HCT116 (cell line): Measurements from ENCODE around the gene HHLA2. TPM values are rescaled to one million over a fixed set of nuclear protein-coding genes. Genes with fewer than 3 reads are reported as not detected.

Source experiments
- ATAC-seq: fragments of 200-7000 bp; cut with Tn5 transposase; 2 replicates; pipeline ENCODE4 v1.9.1; 2020; ENCODE audit warnings: mild to moderate bottlenecking, moderate library complexity
- BruUV-seq: library from RNA; stranded (reverse); fragments of 400-500 nt; replicated peaks from 2 replicates; lab custom pipeline; 2021; lab: Mats Ljungman, UMichigan
- CTCF ChIA-PET: fragments of 300-600 bp; sonication (Branson Sonifier 250); formaldehyde crosslinking; loops from one replicate; lab custom pipeline; 2021; ENCODE audit warnings: antibody characterized with exemption; lab: Charles Lee
- POLR2A ChIA-PET: fragments of 300-600, 350-600 bp; sonication (Branson Sonifier 250); formaldehyde crosslinking; loops from one replicate; lab custom pipeline; 2021; ENCODE audit warnings: antibody characterized with exemption; lab: Charles Lee
- RAD21 ChIA-PET, 2 experiments: fragments of 300-600 bp; sonication (Branson Sonifier 250); formaldehyde crosslinking; loops; one replicate each; lab custom pipeline; 2023; ENCODE audit warnings: low total read pairs in 2 of 2; ENCODE audit not compliant: uncharacterized antibody in 2 of 2, unreplicated experiment in 2 of 2, low non-redundant PET in 1 of 2; lab: Charles Lee
- DNase-seq: peaks from one replicate; pipeline ENCODE4 v3.0.0-alpha.2; 2010; ENCODE audit warnings: low read depth, low spot score
- H2AFZ ChIP-seq: fragments of 200-600 bp; shearing (Covaris generic), sonication (generic); 2 replicates; pipeline ENCODE4 v1.6.1; 2017; ENCODE audit warnings: low read depth, mixed run types, mixed read lengths, antibody characterized with exemption, low read length; ENCODE audit not compliant: poor library complexity, severe bottlenecking
- H3K27ac ChIP-seq: 2 replicates; pipeline ENCODE4 v1.5.1; 2012; ENCODE audit warnings: low read depth, low read length
- H3K27me3 ChIP-seq: fragments of 200-600 bp; sonication (generic); 2 replicates; pipeline ENCODE4 v1.6.1; 2016; ENCODE audit warnings: mixed run types, low read length, mixed read lengths; ENCODE audit not compliant: insufficient read depth
- H3K36me3 ChIP-seq, 2 experiments: fragments of 200-500 bp in 1 of 2; fragments of 200-600 bp in 1 of 2; sonication (Bioruptor generic) in 1 of 2; sonication (generic) in 1 of 2; 2 replicates each; pipeline versions ENCODE4 v1.5.1 to v1.6.1; 2014 to 2016; ENCODE audit warnings: low read length in 2 of 2, inconsistent platforms in 1 of 2, mixed read lengths in 1 of 2, mixed run types in 1 of 2; ENCODE audit not compliant: insufficient read depth in 2 of 2, control insufficient read depth in 1 of 2
- H3K4me1 ChIP-seq, 2 experiments: fragments of 200-600 bp in 1 of 2; sonication (generic) in 1 of 2; 2 replicates each; pipeline versions ENCODE4 v1.5.1 to v1.6.1; 2012 to 2017; ENCODE audit warnings: low read length in 2 of 2, inconsistent platforms in 1 of 2, mild to moderate bottlenecking in 1 of 2, mixed read lengths in 1 of 2, mixed run types in 1 of 2, moderate library complexity in 1 of 2; ENCODE audit not compliant: insufficient read depth in 2 of 2, control insufficient read depth in 1 of 2
- H3K4me2 ChIP-seq: fragments of 200-600 bp; sonication (generic); 2 replicates; pipeline ENCODE4 v1.6.1; 2017; ENCODE audit warnings: mixed run types, low read length, mixed read lengths
- H3K4me3 ChIP-seq, 2 experiments: fragments of 200-600 bp in 1 of 2; sonication (generic) in 1 of 2; replicated peaks in 1 of 2; 2 replicates each; pipeline ENCODE4 v1.5.1; 2011 to 2016; ENCODE audit warnings: low read length in 2 of 2, control low read depth in 1 of 2, low read depth in 1 of 2, mild to moderate bottlenecking in 1 of 2, mixed read lengths in 1 of 2, mixed run types in 1 of 2
- H3K79me2 ChIP-seq: fragments of 200-600 bp; sonication (generic); 2 replicates; pipeline ENCODE4 v1.6.1; 2017; ENCODE audit warnings: mild to moderate bottlenecking, mixed run types, low read length, moderate library complexity, mixed read lengths; ENCODE audit not compliant: insufficient read depth
- H3K9ac ChIP-seq: fragments of 200-600 bp; sonication (generic); 2 replicates; pipeline ENCODE4 v1.6.1; 2016; ENCODE audit warnings: low read length, mixed read lengths
- H3K9me2 ChIP-seq: fragments of 200-600 bp; sonication (generic), shearing (Covaris generic); 2 replicates; pipeline ENCODE4 v1.6.1; 2017; ENCODE audit warnings: mixed run types, mild to moderate bottlenecking, moderate library complexity; ENCODE audit not compliant: insufficient read depth
- H3K9me3 ChIP-seq, 2 experiments: fragments of 200-500 bp in 1 of 2; fragments of 200-600 bp in 1 of 2; sonication (Bioruptor generic) in 1 of 2; sonication (generic) in 1 of 2; 2 replicates each; pipeline ENCODE4 v1.6.1; 2014 to 2017; ENCODE audit warnings: low read length in 2 of 2, mixed read lengths in 2 of 2, inconsistent platforms in 1 of 2, low read depth in 1 of 2, mild to moderate bottlenecking in 1 of 2, mixed run types in 1 of 2, moderate library complexity in 1 of 2; ENCODE audit not compliant: control insufficient read depth in 1 of 2, insufficient read depth in 1 of 2
- H4K20me1 ChIP-seq: fragments of 200-600 bp; sonication (generic), shearing (Covaris generic); 2 replicates; pipeline ENCODE4 v1.6.1; 2017; ENCODE audit warnings: mixed run types, mild to moderate bottlenecking, moderate library complexity; ENCODE audit not compliant: insufficient read depth
- ATF3 ChIP-seq: IDR thresholded peaks from 2 replicates; pipeline ENCODE4 v1.6.1; 2012
- CBX3 ChIP-seq: IDR thresholded peaks from 2 replicates; pipeline ENCODE4 v1.6.1; 2012; ENCODE audit warnings: low read depth
- CEBPB ChIP-seq: IDR thresholded peaks from 2 replicates; pipeline ENCODE4 v1.6.1; 2012; ENCODE audit warnings: low read depth
- ELF1 ChIP-seq: IDR thresholded peaks from 2 replicates; pipeline ENCODE4 v1.6.1; 2012; ENCODE audit warnings: low read depth, borderline replicate concordance
- EZH2 ChIP-seq: fragments of 200-600 bp; sonication (generic); IDR thresholded peaks from 2 replicates; pipeline ENCODE4 v1.6.1; 2017; ENCODE audit warnings: antibody characterized with exemption, mixed run types
- EZH2phosphoT487 ChIP-seq: fragments of 200-600 bp; IDR thresholded peaks from 2 replicates; pipeline ENCODE4 v1.6.1; 2018; ENCODE audit warnings: antibody characterized with exemption, borderline replicate concordance
- JUND ChIP-seq: IDR thresholded peaks from 2 replicates; pipeline ENCODE4 v1.6.1; 2012
- POLR2A ChIP-seq: IDR thresholded peaks from 2 replicates; pipeline ENCODE4 v1.7.0; 2011; ENCODE audit warnings: borderline replicate concordance; ENCODE audit not compliant: insufficient read depth, insufficient read length; ENCODE audit errors: extremely low read depth
- RAD21 ChIP-seq: IDR thresholded peaks from 2 replicates; pipeline ENCODE4 v1.6.1; 2012; ENCODE audit warnings: low read depth, mild to moderate bottlenecking
- SIN3A ChIP-seq: IDR thresholded peaks from 2 replicates; pipeline ENCODE4 v1.6.1; 2012; ENCODE audit warnings: low read depth
- SP1 ChIP-seq: IDR thresholded peaks from 2 replicates; pipeline ENCODE4 v1.6.1; 2012; ENCODE audit warnings: low read depth
- SRF ChIP-seq: IDR thresholded peaks from 2 replicates; pipeline ENCODE4 v1.6.1; 2012; ENCODE audit warnings: low read depth
- ZFX ChIP-seq: fragments of 450-650 bp; IDR thresholded peaks from 2 replicates; pipeline ENCODE4 v1.6.1; 2017
- intact Hi-C: fragments of 100-400 bp; cut with micrococcal nuclease; formaldehyde crosslinking; loops from 2 replicates; pipeline ENCODE4 v1.10.0; 2022
- total RNA-seq: library from RNA; stranded (reverse); gene quantifications from one replicate; pipeline ENCODE4 v1.2.1, GENCODE V29; 2021; ENCODE audit not compliant: unreplicated experiment
- TF ChIP-seq, protein P1 (sequence below), 3 experiments: fragments of 200-600 bp in 1 of 3; sonication (generic) in 1 of 3; IDR thresholded peaks in 2 of 3; conservative IDR thresholded peaks in 1 of 3; 2 replicates each; pipeline ENCODE4 v1.5.1; 2012 to 2017; ENCODE audit warnings: low read depth in 2 of 3, low read length in 2 of 3, antibody characterized with exemption in 1 of 3, borderline replicate concordance in 1 of 3, control low read depth in 1 of 3, mild to moderate bottlenecking in 1 of 3, mixed read lengths in 1 of 3, mixed run types in 1 of 3, moderate library complexity in 1 of 3; ENCODE audit not compliant: insufficient read depth in 1 of 3
- TF ChIP-seq, protein P2 (sequence below): IDR thresholded peaks from 2 replicates; pipeline ENCODE4 v1.6.1; 2012; ENCODE audit warnings: low read depth

HHLA2 gene
- total RNA-seq, 1 experiment from 2014 or later = not detected

DNA sequence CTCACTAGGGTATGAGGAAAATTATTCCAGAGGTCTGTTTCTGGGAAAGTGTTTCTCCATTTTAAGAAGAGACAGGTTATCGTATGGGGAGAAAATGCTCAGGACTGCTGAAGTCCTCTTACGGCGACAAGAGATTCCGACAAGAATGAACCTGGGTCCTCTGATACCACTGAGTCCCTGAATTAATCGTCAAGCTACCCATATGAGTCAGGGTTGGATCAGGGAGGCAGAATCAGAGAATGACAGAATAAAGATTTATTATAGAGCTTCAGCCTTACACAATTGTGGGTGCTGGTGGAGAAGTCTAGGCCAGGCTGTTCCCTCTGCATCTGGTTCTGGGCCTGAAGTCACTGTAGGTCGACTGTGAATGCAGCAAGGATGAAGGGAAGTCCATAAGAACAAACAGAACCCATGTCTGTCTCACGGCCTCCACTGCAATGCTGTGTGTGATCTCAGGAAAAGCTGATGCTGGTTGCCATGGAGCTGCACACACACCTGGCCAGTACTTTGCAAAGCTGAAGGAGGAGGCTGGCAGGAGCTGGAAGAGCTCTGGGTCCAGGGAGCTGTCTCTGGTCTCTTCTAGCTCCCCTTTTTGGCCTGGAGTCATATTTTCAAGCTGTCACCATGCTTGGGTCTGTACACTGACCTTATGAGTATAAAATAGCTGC is 83.9 kb downstream of the HHLA2 start:
- ChIA-PET RAD21 (no interaction called here), CTCF (no interaction called here), POLR2A (no interaction called here)
- DNase-seq = no peak
- no TSS peak for BruUV-seq
- Histone ChIP-seq H3K4me3 (no peak overlapping the region), H3K27ac (no peak overlapping the region), H2AFZ (no peak overlapping the region), H3K27me3 (no peaks in the 10 kb centered on the region), H3K4me1 (no peaks in the 10 kb centered on the region), H3K4me2 (no peak overlapping the region), H3K9me3 (no peaks in the 10 kb centered on the region), H3K9me2 (no peaks in the 10 kb centered on the region), H3K79me2 (no peaks in the 10 kb centered on the region), H4K20me1 (no peaks in the 10 kb centered on the region), H3K9ac (no peak overlapping the region), H3K36me3 (no peaks in the 10 kb centered on the region; a peak in 1 of 4 replicates)
- ATAC-seq = no peak
- intact Hi-C loops = no loop called here
- TF ChIP-seq, protein P1, sequence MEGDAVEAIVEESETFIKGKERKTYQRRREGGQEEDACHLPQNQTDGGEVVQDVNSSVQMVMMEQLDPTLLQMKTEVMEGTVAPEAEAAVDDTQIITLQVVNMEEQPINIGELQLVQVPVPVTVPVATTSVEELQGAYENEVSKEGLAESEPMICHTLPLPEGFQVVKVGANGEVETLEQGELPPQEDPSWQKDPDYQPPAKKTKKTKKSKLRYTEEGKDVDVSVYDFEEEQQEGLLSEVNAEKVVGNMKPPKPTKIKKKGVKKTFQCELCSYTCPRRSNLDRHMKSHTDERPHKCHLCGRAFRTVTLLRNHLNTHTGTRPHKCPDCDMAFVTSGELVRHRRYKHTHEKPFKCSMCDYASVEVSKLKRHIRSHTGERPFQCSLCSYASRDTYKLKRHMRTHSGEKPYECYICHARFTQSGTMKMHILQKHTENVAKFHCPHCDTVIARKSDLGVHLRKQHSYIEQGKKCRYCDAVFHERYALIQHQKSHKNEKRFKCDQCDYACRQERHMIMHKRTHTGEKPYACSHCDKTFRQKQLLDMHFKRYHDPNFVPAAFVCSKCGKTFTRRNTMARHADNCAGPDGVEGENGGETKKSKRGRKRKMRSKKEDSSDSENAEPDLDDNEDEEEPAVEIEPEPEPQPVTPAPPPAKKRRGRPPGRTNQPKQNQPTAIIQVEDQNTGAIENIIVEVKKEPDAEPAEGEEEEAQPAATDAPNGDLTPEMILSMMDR (IDR thresholded peaks at IDR 0.05 in 2 of 3, conservative IDR thresholded peaks at IDR 0.05 in 1 of 3; ENCODE audit: borderline replicate concordance in 1 of 3, insufficient read depth in 1 of 3, low read depth in 2 of 3, low read length in 2 of 3) = no peak
- no peak for TF ChIP-seq CEBPB
- no peak for TF ChIP-seq ZFX
- TF ChIP-seq, protein P2, sequence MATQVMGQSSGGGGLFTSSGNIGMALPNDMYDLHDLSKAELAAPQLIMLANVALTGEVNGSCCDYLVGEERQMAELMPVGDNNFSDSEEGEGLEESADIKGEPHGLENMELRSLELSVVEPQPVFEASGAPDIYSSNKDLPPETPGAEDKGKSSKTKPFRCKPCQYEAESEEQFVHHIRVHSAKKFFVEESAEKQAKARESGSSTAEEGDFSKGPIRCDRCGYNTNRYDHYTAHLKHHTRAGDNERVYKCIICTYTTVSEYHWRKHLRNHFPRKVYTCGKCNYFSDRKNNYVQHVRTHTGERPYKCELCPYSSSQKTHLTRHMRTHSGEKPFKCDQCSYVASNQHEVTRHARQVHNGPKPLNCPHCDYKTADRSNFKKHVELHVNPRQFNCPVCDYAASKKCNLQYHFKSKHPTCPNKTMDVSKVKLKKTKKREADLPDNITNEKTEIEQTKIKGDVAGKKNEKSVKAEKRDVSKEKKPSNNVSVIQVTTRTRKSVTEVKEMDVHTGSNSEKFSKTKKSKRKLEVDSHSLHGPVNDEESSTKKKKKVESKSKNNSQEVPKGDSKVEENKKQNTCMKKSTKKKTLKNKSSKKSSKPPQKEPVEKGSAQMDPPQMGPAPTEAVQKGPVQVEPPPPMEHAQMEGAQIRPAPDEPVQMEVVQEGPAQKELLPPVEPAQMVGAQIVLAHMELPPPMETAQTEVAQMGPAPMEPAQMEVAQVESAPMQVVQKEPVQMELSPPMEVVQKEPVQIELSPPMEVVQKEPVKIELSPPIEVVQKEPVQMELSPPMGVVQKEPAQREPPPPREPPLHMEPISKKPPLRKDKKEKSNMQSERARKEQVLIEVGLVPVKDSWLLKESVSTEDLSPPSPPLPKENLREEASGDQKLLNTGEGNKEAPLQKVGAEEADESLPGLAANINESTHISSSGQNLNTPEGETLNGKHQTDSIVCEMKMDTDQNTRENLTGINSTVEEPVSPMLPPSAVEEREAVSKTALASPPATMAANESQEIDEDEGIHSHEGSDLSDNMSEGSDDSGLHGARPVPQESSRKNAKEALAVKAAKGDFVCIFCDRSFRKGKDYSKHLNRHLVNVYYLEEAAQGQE = no peak
- no peak for TF ChIP-seq EZH2phosphoT487
- TF ChIP-seq SIN3A = no peak
- TF ChIP-seq JUND = no peak
- TF ChIP-seq SRF = no peak
- no peak for TF ChIP-seq SP1
- TF ChIP-seq ATF3 = no peak
- TF ChIP-seq ELF1 = no peak
- TF ChIP-seq EZH2 = no peak
- no peak for TF ChIP-seq RAD21
- TF ChIP-seq POLR2A = no peak
- no peak for TF ChIP-seq CBX3
